Neural cell (in vitro differentiated cells): Measurements from ENCODE around the gene DLG2. TPM values are rescaled to one million over a fixed set of nuclear protein-coding genes. Genes with fewer than 3 reads are reported as not detected.
A peak's percentile ranks its signal among the peaks of the same experiment; 100 is the strongest.

Experiments
- H2AFZ ChIP-seq: fragments of 200-600, 300-800 bp; sonication (generic), shearing (Covaris generic); 2 replicates; pipeline ENCODE4 v1.6.0; 2014; ENCODE audit warnings: low read depth, mild to moderate bottlenecking, antibody characterized with exemption, low read length, moderate library complexity
- H3F3A ChIP-seq: fragments of 200-600 bp; shearing (Covaris generic); 2 replicates; pipeline ENCODE4 v1.6.1; 2016; ENCODE audit warnings: mild to moderate bottlenecking, moderate library complexity, mixed read lengths, antibody characterized with exemption, low read length; ENCODE audit not compliant: insufficient read depth, poor library complexity, severe bottlenecking
- H3K27ac ChIP-seq: fragments of 200-600, 300-800 bp; sonication (generic), shearing (Covaris generic); 2 replicates; pipeline ENCODE4 v1.5.1; 2014; ENCODE audit warnings: mild to moderate bottlenecking, low read length, moderate library complexity
- H3K27me3 ChIP-seq: fragments of 300-800, 200-600 bp; sonication (generic), shearing (Covaris generic); 2 replicates; pipeline ENCODE4 v1.6.0; 2014; ENCODE audit warnings: mild to moderate bottlenecking, low read depth, low read length, moderate library complexity; ENCODE audit not compliant: insufficient read depth
- H3K36me3 ChIP-seq: fragments of 300-800, 200-600 bp; sonication (generic), shearing (Covaris generic); 2 replicates; pipeline ENCODE4 v1.5.1; 2014; ENCODE audit warnings: mild to moderate bottlenecking, antibody characterized with exemption, low read length, moderate library complexity; ENCODE audit not compliant: insufficient read depth
- H3K4me2 ChIP-seq: fragments of 300-800, 200-600 bp; sonication (generic), shearing (Covaris generic); 2 replicates; pipeline ENCODE4 v1.6.0; 2014; ENCODE audit warnings: mild to moderate bottlenecking, low read length
- H3K4me3 ChIP-seq: fragments of 300-800, 200-600 bp; sonication (generic), shearing (Covaris generic); 2 replicates; pipeline ENCODE4 v1.5.1; 2014; ENCODE audit warnings: mild to moderate bottlenecking, low read length, moderate library complexity
- H3K79me2 ChIP-seq: fragments of 200-600 bp; shearing (Covaris generic); replicated peaks from 2 replicates; pipeline ENCODE4 v1.6.0; 2014; ENCODE audit warnings: mild to moderate bottlenecking, low read length, moderate library complexity; ENCODE audit not compliant: insufficient read depth
- H3K9ac ChIP-seq: fragments of 300-800, 200-600 bp; sonication (generic), shearing (Covaris generic); 2 replicates; pipeline ENCODE4 v1.6.1; 2016; ENCODE audit warnings: mild to moderate bottlenecking, low read length, mixed read lengths
- H3K9me2 ChIP-seq: fragments of 200-600 bp; shearing (Covaris generic); 2 replicates; pipeline ENCODE4 v1.6.1; 2016; ENCODE audit warnings: mild to moderate bottlenecking, low read length, mixed read lengths; ENCODE audit not compliant: insufficient read depth
- H3K9me3 ChIP-seq: fragments of 200-600, 300-800 bp; sonication (generic), shearing (Covaris generic); 2 replicates; pipeline ENCODE4 v1.6.1; 2016; ENCODE audit warnings: mild to moderate bottlenecking, mixed run types, low read length, moderate library complexity, mixed read lengths
- H4K20me1 ChIP-seq: fragments of 200-600 bp; shearing (Covaris generic); 2 replicates; pipeline ENCODE4 v1.6.1; 2016; ENCODE audit warnings: mild to moderate bottlenecking, mixed run types; ENCODE audit not compliant: insufficient read depth
- CTCF ChIP-seq: fragments of 450-650 bp; IDR thresholded peaks from 2 replicates; pipeline ENCODE4 v1.5.1; 2014; ENCODE audit warnings: antibody characterized with exemption, mild to moderate bottlenecking, moderate library complexity; ENCODE audit not compliant: poor library complexity, severe bottlenecking
- EP300 ChIP-seq: fragments of 450-650 bp; conservative IDR thresholded peaks from 2 replicates; pipeline ENCODE4 v1.6.1; 2014; ENCODE audit warnings: antibody characterized with exemption, mild to moderate bottlenecking, moderate library complexity; ENCODE audit not compliant: poor library complexity, severe bottlenecking
- EZH2 ChIP-seq: fragments of 200-600, 300-800 bp; shearing (Covaris generic), sonication (generic); IDR thresholded peaks from 2 replicates; pipeline ENCODE4 v1.6.1; 2014; ENCODE audit warnings: antibody characterized with exemption, low read length, borderline replicate concordance, mild to moderate bottlenecking; ENCODE audit not compliant: insufficient read depth, poor library complexity, severe bottlenecking
- MXI1 ChIP-seq: fragments of 450-650 bp; conservative IDR thresholded peaks from 2 replicates; pipeline ENCODE4 v1.6.1; 2014; ENCODE audit warnings: antibody characterized with exemption, mild to moderate bottlenecking; ENCODE audit not compliant: poor library complexity, severe bottlenecking
- POLR2AphosphoS5 ChIP-seq: IDR thresholded peaks from 2 replicates; pipeline ENCODE4 v1.6.1; 2012
- RAD21 ChIP-seq: fragments of 450-650 bp; conservative IDR thresholded peaks from 2 replicates; pipeline ENCODE4 v1.6.1; 2014; ENCODE audit warnings: antibody characterized with exemption, mild to moderate bottlenecking, moderate library complexity
- REST ChIP-seq: IDR thresholded peaks from 2 replicates; pipeline ENCODE4 v1.6.1; 2012; ENCODE audit warnings: borderline replicate concordance
- SMC3 ChIP-seq: fragments of 450-650 bp; conservative IDR thresholded peaks from 2 replicates; pipeline ENCODE4 v1.6.1; 2014; ENCODE audit warnings: antibody characterized with exemption, mild to moderate bottlenecking, moderate library complexity; ENCODE audit not compliant: poor library complexity
- TAF1 ChIP-seq: IDR thresholded peaks from 2 replicates; pipeline ENCODE4 v1.6.1; 2012; ENCODE audit warnings: low read depth
- polyA plus RNA-seq: library from polyadenylated mRNA; depleted of rRNA; stranded (reverse); fragments of >200 nt; gene quantifications from 2 replicates; pipeline ENCODE4 v1.2.3, GENCODE V29; 2014

Gene DLG2
- polyA plus RNA-seq, 1 donor from 2014 or later: 179 TPM

- Histone ChIP-seq H3K27ac (peak overlapping the region; percentile 96), H3F3A (peaks cover 9% of the 10 kb centered on the region), H3K9ac (peak overlapping the region; percentile 92), H3K79me2 (peaks cover 46% of the 10 kb centered on the region), H3K36me3 (no peaks in the 10 kb centered on the region), H4K20me1 (no peaks in the 10 kb centered on the region), H3K4me2 (peak overlapping the region; percentile 27), H3K27me3 (no peaks in the 10 kb centered on the region), H2AFZ (no peak overlapping the region), H3K9me3 (no peaks in the 10 kb centered on the region), H3K9me2 (no peaks in the 10 kb centered on the region), H3K4me3 (peak overlapping the region; percentile 78)
- TF ChIP-seq CTCF: no peak
- TF ChIP-seq RAD21: no peak
- TF ChIP-seq REST: no peak
These were observed 1944.6 kb downstream of the DLG2 start for GRCh38 chr11:83682611-83682973.

GRCh38 chr11:83681906-83682610 lies 1945.1 kb downstream of the DLG2 start:
- H3K27ac ChIP-seq: peak overlapping the region; percentile 96
- no peaks in the 10 kb centered on the region for H3K9me3 ChIP-seq
- H3K79me2 ChIP-seq: peaks cover 51% of the 10 kb centered on the region
- TF ChIP-seq POLR2AphosphoS5 (peak; percentile 92), REST (peak; percentile 13), RAD21 (no peak), EP300 (peak; percentile 63), TAF1 (peak; percentile 62), CTCF (no peak), MXI1 (peak; percentile 35), EZH2 (no peak), SMC3 (peak; percentile 50)
- H3K4me2 ChIP-seq: peak overlapping the region; percentile 50
- H4K20me1 ChIP-seq: no peaks in the 10 kb centered on the region
- H3K27me3 ChIP-seq: no peaks in the 10 kb centered on the region
- H3F3A ChIP-seq: peaks cover 12% of the 10 kb centered on the region
- no peak overlapping the region for H2AFZ ChIP-seq
- no peaks in the 10 kb centered on the region for H3K36me3 ChIP-seq
- peak overlapping the region; percentile 92 for H3K9ac ChIP-seq
- no peaks in the 10 kb centered on the region for H3K9me2 ChIP-seq
- H3K4me3 ChIP-seq: peak overlapping the region; percentile 78
